GM18858 (cell line): ENCODE results near the gene BACH2.
"Not testable (repeated sequence)": the region's sequence is repeated elsewhere in the genome, so short reads cannot be mapped to it uniquely, and the experiment has no call there.

ENCODE experiments used
- ATAC-seq: cut with Tn5 transposase; IDR thresholded peaks from one replicate; pipeline ENCODE4 v1.9.1; 2021; ENCODE audit not compliant: unreplicated experiment

Gene BACH2

DNA sequence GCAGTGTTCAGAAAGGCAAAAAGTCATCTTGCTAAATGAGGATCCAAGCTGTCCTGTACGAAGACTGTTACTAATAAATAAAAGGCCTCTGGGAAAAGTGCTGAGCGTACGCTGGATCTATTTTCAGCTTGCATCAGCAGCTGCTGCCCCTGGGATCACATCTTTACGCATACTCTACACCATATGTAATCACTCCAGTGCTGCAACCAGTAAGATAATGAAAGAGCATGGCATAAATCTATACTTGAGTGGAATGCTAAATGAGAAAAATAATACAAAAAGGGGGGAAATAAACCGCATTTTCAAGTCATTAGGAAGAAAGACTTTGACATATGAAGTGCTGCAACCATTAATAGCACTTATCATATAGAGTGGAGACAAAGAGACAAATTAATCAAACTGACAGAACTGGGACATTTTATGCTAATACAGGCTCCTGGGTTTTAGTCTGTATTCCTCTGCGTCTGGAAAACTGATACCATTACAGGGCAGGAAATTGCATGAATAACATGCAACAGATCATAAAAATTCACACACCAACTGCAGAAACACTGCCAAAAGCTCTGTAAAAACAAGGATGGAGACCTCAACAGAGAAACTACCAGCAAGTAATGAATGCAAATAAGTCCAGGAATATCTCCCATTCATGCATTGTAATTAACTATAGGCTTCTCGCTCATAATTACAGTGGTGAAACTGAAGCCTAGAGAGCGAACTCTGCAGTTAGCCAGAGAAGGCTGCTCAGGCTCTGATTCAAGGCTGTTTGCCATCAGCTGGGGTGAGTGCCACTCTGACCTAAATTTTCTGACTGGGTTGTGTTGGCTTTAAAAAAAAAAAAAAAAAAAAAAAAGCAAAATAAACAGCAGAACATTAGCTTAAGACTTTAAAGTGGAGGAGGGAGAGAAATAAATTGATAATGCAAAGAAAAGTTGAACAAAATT is 318.6 kb downstream of the BACH2 start:
- ATAC-seq = no peak

- ATAC-seq = no peak
Observed at GRCh38 chr6:89976694-89977020, 320.0 kb downstream of the BACH2 start.

DNA sequence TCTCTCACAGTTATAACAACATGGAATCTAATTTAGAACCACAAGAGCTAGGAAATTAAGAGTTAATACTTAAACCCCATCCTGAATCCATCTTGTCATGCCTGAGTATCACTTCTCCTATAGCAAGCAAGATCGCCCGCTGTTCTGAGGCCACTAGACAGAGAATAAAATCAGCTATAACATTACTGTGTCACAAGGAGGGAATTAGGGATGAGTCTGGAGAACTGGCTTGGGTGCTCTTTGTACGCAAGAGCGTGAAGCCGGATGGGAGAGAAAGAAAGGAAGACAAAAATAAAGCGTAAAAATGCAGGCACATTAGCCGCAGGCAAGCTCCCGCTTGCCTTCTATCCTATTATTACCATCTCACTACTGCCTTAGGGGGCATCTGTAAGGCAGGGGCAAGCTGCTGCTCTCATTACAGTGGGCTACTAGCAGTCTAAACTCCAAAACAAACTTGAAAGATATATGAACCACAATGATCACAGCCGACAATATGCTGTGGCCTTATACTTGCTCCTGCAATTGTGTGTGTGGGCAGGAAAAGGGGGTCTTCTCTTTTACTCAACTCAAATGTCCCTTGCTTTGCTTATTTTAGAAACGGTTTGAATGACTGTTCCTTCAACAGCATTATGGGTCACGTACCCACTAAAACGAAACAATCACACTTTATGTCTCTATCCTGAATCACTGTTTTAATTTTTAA is 320.5 kb downstream of the BACH2 start:
- no peak for ATAC-seq

DNA sequence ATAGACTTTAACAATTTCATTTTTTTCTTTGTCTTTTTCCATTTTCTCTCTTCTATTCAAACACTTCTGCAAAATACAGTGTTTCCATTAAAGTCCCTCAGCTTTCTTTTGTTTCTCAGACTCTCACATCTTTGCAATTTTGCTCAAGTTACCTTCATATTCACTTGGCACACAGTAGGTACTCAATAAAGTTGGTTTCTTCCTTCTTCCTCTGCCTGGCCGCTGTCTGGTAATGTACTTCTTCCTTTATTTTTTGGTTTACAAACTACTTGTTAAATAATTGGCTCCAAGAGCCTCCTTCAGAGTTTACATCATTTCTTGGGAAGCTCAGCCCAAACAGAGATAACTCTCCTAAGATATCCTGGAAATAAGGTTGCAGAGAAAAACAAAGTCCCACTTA is 321.3 kb downstream of the BACH2 start:
- ATAC-seq = no peak

GRCh38 chr6:89974834-89975233 is 321.8 kb downstream of the BACH2 start:
- ATAC-seq = no peak

DNA sequence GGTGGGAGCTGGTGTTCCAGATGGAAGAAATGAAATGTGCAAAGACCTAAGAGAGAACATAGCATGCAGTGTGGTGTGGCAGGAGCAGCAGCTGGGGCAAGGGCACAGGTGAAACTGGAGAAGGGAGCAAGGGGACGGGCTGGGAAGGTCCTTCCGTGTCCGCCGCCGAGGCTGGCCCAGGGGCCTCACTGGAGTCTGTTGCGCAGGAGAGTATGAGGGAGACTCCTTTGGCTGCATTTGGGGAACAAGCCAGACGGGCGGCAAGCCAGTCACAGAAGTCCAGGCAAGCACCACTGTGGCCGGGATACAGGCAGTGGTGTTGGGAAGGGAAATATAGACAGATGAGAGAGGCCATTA is 324.6 kb downstream of the BACH2 start:
- no peak for ATAC-seq

GRCh38 chr6:89971338-89972024 is 325.2 kb downstream of the BACH2 start:
- ATAC-seq = not testable (repeated sequence)

DNA sequence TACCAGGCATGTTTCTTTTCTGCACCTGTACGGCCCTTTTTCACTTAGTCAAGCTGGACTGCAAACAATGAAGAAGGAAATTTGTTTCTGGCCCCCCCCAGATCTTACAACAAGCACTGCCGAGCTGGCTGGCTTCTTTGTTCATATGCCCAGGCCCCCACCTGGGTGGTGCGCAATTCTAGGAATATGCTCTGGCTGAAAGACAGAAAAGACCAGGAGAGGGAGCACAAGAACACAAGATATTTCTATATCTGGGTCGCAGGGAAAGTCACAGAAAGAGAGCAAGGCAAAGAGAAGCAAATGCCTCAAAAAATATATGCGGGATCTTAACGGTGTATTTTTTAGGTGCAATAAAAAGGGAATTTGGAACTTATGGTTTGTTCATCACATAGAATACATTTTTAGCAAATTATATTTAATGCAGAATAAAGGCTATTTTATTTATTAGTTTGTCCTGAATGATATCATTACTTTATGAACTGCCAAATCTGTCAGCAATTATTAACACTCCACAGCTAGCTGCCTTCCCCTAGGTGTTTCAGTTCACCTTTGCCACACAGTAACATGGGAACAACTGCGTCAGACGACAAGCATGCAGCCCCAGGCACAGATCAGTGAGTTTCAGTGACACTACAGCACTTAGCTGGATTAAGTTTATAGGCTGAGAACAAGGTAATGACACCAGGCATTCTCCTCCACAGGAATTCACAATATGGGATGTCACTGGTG is 325.9 kb downstream of the BACH2 start:
- no peak for ATAC-seq

DNA sequence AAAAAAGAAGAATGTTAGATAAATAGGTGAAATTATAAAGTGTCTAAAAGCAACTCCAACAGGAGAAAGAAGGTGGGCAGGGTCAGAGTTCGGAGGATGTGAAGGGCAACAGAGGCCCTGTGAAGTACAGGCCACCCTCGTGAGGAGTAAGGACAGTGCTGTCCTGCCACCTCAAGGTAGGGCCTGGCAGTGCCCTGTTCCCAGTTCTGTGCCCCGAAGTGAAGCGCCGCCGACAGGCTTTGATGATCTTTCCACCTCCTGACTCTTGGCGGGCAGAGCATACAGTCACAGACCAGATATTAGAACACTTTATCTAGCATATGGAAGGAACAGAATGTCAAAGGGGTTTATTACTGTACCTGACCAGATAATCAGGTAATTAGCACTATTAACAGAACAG is 326.6 kb downstream of the BACH2 start:
- no peak for ATAC-seq

DNA sequence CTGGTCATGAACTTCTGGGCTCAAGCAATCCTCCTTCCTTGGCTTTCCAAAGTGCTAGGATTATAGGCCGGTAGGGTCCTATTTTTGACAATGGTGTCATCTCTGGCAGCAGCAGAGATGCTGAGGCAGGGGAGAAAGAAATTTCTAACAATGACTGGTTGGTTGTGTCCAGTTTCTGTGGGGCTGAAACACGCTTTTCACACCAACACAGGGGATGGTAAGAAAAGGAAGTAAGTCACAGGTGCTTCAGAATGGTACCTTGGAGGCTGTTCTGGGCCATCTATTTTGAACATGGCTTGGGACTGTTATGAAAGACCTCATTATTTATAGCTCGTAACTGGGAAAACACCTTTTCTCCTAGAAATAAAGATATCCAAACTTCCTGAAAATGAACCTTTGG is 329.7 kb downstream of the BACH2 start:
- ATAC-seq = no peak

DNA sequence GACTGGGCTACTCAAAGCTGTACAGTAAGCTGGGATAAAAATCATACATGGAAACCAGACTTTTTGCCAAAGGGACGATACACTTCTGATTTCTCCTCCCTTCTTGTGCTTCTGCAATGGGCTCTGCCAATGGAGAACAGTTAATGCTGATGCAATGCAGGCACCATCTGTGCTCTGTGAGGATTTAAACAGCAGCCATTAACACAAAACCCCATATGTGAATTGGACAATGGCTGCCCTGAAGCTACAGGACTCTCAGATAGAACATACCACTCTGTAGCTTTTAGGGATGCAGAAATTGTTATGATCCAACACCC is 330.5 kb downstream of the BACH2 start:
- ATAC-seq = no peak

- ATAC-seq = no peak
Observed at GRCh38 chr6:89965441-89966227, 331.0 kb downstream of the BACH2 start.

DNA sequence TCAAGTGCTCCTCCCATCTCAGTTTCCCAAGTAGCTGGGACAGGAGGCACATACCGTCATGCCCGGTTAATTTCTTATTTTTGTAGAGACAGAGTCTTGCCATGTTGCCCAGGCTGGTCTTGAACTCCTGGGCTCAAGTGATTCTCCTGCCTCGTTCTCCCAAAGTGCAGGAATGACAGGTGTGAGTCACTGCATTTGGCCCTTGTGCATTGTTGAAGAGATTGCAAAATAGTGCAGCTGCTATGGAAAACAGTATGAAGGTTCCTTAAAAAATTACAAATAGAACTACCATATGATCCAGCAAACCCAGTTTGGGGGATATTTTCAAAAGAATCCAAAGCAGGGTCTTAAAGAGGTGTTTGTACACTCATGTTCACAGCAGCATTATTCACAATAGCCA is 333.3 kb downstream of the BACH2 start:
- no peak for ATAC-seq

GRCh38 chr6:89961481-89961880 is 335.2 kb downstream of the BACH2 start:
- no peak for ATAC-seq

- ATAC-seq = no peak
Observed at GRCh38 chr6:89959883-89960282, 336.8 kb downstream of the BACH2 start.

GRCh38 chr6:89956182-89956581 is 340.5 kb downstream of the BACH2 start:
- ATAC-seq = no peak

- ATAC-seq = no peak
Observed at GRCh38 chr6:89955364-89955763, 341.3 kb downstream of the BACH2 start.

GRCh38 chr6:89954721-89955148 is 341.9 kb downstream of the BACH2 start:
- ATAC-seq = no peak

DNA sequence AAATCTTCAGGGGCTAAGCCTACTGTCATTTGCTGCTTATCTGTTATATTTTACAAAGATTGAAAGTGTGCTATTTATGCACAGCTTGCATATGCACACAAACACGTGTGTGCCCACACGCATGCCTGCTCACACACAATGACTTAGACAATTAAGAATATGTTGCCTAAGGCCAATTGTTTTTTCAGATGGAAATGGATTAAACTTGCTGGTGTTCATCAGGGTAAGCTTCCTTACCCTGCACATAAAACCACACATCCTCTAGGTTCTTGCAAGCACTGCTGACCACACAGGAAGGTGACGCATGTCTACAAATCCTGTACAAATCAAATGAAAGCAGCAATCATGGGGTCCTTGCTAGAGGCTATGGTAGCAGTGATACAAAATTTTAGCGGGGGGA is 344.0 kb downstream of the BACH2 start:
- ATAC-seq = no peak

- ATAC-seq = no peak
Observed at GRCh38 chr6:89952105-89952671, 344.5 kb downstream of the BACH2 start.
